ENCODE measurements around the gene ENPP1. TPM values are rescaled to one million over a fixed set of nuclear protein-coding genes. Genes with fewer than 3 reads are reported as not detected.
"Not testable (repeated sequence)": the region's sequence is repeated elsewhere in the genome, so short reads cannot be mapped to it uniquely, and the experiment has no call there.

ENPP1 gene
- total RNA-seq, 1 experiment from 2014 or later: 29.7 TPM

GRCh38 chr6:131859658-131860057, 51.8 kb downstream of the ENPP1 start:
- Mint-ChIP-seq H3K36me3 (peaks cover 51% of the 10 kb centered on the region), H3K4me1 (peaks cover 44% of the 10 kb centered on the region)
- H3K4me3 Mint-ChIP-seq; H3K27ac Mint-ChIP-seq; H3K27me3 Mint-ChIP-seq (ENCODE audit: low read depth); H3K9me3 Mint-ChIP-seq; DNase-seq (ENCODE audit: low spot score): not testable (repeated sequence)
- TF ChIP-seq ZNF121 (CRISPR knock-in tag; IDR thresholded peaks at IDR 0.05): peak; percentile 77
- ChIA-PET POLR2A (interaction anchor here (0.5 kb wide), 1 partner anchor 75 kb away, joined by 3 read pairs; no protein-coding TSS in a partner anchor), CTCF (interaction anchor here (1.6 kb wide), 2 partner anchors 164 to 232 kb away, joined by 4 to 5 read pairs; partner anchors contain the start of gene MED23)
- ATAC-seq: peak; percentile 88

- H3K4me3 Mint-ChIP-seq: no peak overlapping the region
- ChIA-PET CTCF (interaction anchor here (1.6 kb wide), 1 partner anchor 166 kb away, joined by 4 read pairs; no protein-coding TSS in a partner anchor), POLR2A (no interaction called here)
- peaks cover 49% of the 10 kb centered on the region for H3K4me1 Mint-ChIP-seq
- DNase-seq (ENCODE audit: low spot score): no peak
- peaks cover 42% of the 10 kb centered on the region for H3K36me3 Mint-ChIP-seq
- H3K27ac Mint-ChIP-seq: no peak overlapping the region
- ATAC-seq: no peak
- no peaks in the 10 kb centered on the region for H3K27me3 Mint-ChIP-seq (ENCODE audit: low read depth)
- no peaks in the 10 kb centered on the region for H3K9me3 Mint-ChIP-seq
- TF ChIP-seq PRRX2 (CRISPR knock-in tag; IDR thresholded peaks at IDR 0.05) (no peak), GRHL2 (CRISPR knock-in tag; IDR thresholded peaks at IDR 0.05; ENCODE audit: insufficient replicate concordance, severe bottlenecking) (no peak), CDX4 (CRISPR knock-in tag; IDR thresholded peaks at IDR 0.05; ENCODE audit: borderline replicate concordance) (no peak), NFYB (CRISPR knock-in tag; conservative IDR thresholded peaks at IDR 0.05; ENCODE audit: low read depth) (no peak), TP53 (CRISPR knock-in tag; IDR thresholded peaks at IDR 0.05) (no peak)
Observed at GRCh38 chr6:131861381-131861780, 53.6 kb downstream of the ENPP1 start.

GRCh38 chr6:131862476-131862875, 54.7 kb downstream of the ENPP1 start:
- ATAC-seq (no peak), DNase-seq (ENCODE audit: low spot score) (no peak)
- H3K4me1 Mint-ChIP-seq: peaks cover 53% of the 10 kb centered on the region
- ChIA-PET CTCF (no interaction called here), POLR2A (interaction anchor here (0.6 kb wide), 1 partner anchor 31 kb away, joined by 3 read pairs; no protein-coding TSS in a partner anchor)
- peaks cover 38% of the 10 kb centered on the region for H3K36me3 Mint-ChIP-seq
- H3K9me3 Mint-ChIP-seq: no peaks in the 10 kb centered on the region
- no peaks in the 10 kb centered on the region for H3K27me3 Mint-ChIP-seq (ENCODE audit: low read depth)
- TF ChIP-seq GTF2I (CRISPR knock-in tag; conservative IDR thresholded peaks at IDR 0.05) (no peak), MYBL2 (CRISPR knock-in tag; IDR thresholded peaks at IDR 0.05) (no peak), EMX1 (CRISPR knock-in tag; IDR thresholded peaks at IDR 0.05) (no peak), ZNF232 (CRISPR knock-in tag; IDR thresholded peaks at IDR 0.05) (no peak), AR (CRISPR knock-in tag; IDR thresholded peaks at IDR 0.05) (no peak), E2F1 (CRISPR knock-in tag; IDR thresholded peaks at IDR 0.05) (no peak), ELF4 (CRISPR knock-in tag; IDR thresholded peaks at IDR 0.05; ENCODE audit: low read depth) (no peak), ZNF263 (CRISPR knock-in tag; IDR thresholded peaks at IDR 0.05; ENCODE audit: low read depth) (no peak), PRRX2 (CRISPR knock-in tag; IDR thresholded peaks at IDR 0.05) (no peak), USF2 (CRISPR knock-in tag; IDR thresholded peaks at IDR 0.05) (no peak), FOXJ3 (CRISPR knock-in tag; IDR thresholded peaks at IDR 0.05; ENCODE audit: borderline replicate concordance) (no peak), USF1 (CRISPR knock-in tag; IDR thresholded peaks at IDR 0.05) (no peak), IRF2 (CRISPR knock-in tag; IDR thresholded peaks at IDR 0.05; ENCODE audit: borderline replicate concordance, low read depth) (no peak)
- H3K4me3 Mint-ChIP-seq: no peak overlapping the region
- H3K27ac Mint-ChIP-seq: peak overlapping the region; percentile 21; the same call in 1 of the 2 replicates

Data from WTC11 (cell line).